ENCODE measurements around the gene DCST2.

The DCST2 gene

DNA sequence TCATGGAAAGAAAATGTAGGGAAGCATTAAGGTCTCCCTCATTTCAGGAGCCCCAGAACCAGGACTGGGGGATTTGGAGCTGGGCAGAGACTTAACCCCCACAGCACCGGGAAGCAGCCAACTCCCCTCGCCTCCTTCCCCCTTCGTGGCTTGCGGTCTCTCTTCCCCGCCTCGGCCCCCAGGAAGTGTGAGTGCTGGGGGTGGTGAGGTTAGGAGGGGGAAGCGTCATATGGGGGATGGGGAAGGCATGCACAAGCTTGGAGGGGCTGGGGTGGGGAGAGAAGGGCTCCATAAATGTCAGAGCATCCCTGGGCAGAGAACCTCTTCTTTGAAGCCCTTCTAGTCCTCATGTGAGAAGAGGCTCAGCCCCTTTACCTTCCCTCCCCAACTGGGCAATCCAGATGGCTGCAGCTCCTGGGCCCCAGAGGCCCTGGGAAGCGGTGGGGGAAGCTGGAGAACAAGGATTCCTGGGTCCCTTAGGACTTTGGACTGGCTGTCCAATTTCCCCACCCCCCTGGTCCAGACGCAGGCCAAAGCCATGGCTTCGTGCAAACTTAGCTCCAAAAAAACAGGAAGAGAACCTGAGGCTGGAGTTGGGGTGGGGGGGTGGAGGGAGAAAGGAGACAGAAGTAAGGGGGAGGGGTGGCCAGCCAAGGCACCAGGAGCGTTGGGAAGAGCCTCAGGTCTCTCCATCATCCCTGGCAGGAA, 23.2 kb downstream of the DCST2 start:
- H3K4me3 ChIP-seq (ENCODE audit: low read length) = no peak overlapping the region
- peaks cover 31% of the 10 kb centered on the region for H3K79me2 ChIP-seq (ENCODE audit: low read length)
- H3K9me3 ChIP-seq (ENCODE audit: insufficient read depth, low read length) = no peaks in the 10 kb centered on the region
- H3K4me2 ChIP-seq (ENCODE audit: low read length) = no peak overlapping the region
- TF ChIP-seq EZH2phosphoT487 (IDR thresholded peaks at IDR 0.05; ENCODE audit: low read depth) = no peak
- TF ChIP-seq, protein P1, sequence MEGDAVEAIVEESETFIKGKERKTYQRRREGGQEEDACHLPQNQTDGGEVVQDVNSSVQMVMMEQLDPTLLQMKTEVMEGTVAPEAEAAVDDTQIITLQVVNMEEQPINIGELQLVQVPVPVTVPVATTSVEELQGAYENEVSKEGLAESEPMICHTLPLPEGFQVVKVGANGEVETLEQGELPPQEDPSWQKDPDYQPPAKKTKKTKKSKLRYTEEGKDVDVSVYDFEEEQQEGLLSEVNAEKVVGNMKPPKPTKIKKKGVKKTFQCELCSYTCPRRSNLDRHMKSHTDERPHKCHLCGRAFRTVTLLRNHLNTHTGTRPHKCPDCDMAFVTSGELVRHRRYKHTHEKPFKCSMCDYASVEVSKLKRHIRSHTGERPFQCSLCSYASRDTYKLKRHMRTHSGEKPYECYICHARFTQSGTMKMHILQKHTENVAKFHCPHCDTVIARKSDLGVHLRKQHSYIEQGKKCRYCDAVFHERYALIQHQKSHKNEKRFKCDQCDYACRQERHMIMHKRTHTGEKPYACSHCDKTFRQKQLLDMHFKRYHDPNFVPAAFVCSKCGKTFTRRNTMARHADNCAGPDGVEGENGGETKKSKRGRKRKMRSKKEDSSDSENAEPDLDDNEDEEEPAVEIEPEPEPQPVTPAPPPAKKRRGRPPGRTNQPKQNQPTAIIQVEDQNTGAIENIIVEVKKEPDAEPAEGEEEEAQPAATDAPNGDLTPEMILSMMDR (IDR thresholded peaks at IDR 0.05; ENCODE audit: low read depth, low read length) = no peak
- H3K36me3 ChIP-seq (replicated peaks; ENCODE audit: low read depth, low read length) = peaks cover 19% of the 10 kb centered on the region
- peaks cover 65% of the 10 kb centered on the region for H4K20me1 ChIP-seq (ENCODE audit: insufficient read depth, low read length)
- peaks cover 44% of the 10 kb centered on the region for H3K4me1 ChIP-seq (ENCODE audit: low read length)
- H3K27me3 ChIP-seq (ENCODE audit: low read depth, low read length) = no peaks in the 10 kb centered on the region
- no peak overlapping the region for H3K27ac ChIP-seq (ENCODE audit: low read length)
- H2AFZ ChIP-seq (ENCODE audit: low read depth, low read length) = no peak overlapping the region
- H3K9ac ChIP-seq (ENCODE audit: low read length) = no peak overlapping the region

DNA sequence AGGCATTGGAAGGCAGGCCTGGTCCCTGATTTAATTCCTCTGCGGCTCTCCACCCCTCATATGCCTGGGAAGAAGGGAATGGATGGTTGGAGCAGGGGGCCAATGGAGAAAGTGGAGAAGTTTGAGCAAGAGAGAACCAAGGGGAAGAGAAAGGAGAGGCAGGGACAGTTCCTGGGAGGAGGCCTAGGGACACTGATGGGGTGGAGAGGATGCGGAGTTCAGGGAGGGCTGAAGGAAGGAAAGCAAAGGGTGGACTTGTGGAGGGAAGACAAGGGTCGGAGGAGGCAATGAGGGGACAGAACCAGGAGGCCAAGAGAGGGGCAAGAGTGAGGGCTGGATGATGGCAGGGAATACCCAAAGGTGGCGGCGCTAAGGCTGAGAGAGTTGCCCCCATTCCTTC, 23.8 kb downstream of the DCST2 start:
- Histone ChIP-seq H4K20me1 (ENCODE audit: insufficient read depth, low read length) (peaks cover 64% of the 10 kb centered on the region), H3K27ac (ENCODE audit: low read length) (no peak overlapping the region), H3K4me3 (ENCODE audit: low read length) (no peak overlapping the region), H3K9me3 (ENCODE audit: insufficient read depth, low read length) (no peaks in the 10 kb centered on the region), H2AFZ (ENCODE audit: low read depth, low read length) (no peak overlapping the region), H3K4me2 (ENCODE audit: low read length) (no peak overlapping the region), H3K36me3 (replicated peaks; ENCODE audit: low read depth, low read length) (peaks cover 13% of the 10 kb centered on the region), H3K79me2 (ENCODE audit: low read length) (peaks cover 37% of the 10 kb centered on the region), H3K4me1 (ENCODE audit: low read length) (peaks cover 50% of the 10 kb centered on the region), H3K9ac (ENCODE audit: low read length) (no peak overlapping the region), H3K27me3 (ENCODE audit: low read depth, low read length) (no peaks in the 10 kb centered on the region)
- no peak for TF ChIP-seq EZH2phosphoT487 (IDR thresholded peaks at IDR 0.05; ENCODE audit: low read depth)
- TF ChIP-seq, protein P1 (IDR thresholded peaks at IDR 0.05; ENCODE audit: low read depth, low read length) = no peak

DNA sequence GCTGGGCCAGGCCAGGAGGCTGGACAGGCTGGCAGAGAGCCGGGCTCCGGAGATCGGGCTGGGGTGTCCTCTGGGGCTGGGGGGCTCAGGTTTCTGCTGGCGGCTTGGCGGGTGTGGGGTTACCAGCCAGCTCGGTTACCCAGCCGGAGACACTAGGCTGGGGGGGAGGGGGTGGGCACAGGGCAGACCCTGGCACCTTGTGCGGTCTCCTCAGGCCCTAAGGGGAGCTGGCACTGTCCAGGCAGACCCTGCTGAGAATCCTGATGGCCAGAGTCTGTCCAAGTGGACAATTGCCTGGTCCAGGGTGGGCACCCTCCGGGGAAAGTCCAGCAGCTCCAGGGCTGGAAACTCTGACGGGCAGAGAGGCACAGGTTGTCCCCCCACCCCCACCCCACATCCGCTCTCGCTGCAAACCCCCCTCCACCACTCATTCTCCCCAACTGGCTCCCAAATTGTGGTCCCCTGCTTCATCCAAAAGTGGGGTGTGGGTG, 24.3 kb downstream of the DCST2 start:
- Histone ChIP-seq H3K27me3 (ENCODE audit: low read depth, low read length) (no peaks in the 10 kb centered on the region), H3K4me2 (ENCODE audit: low read length) (no peak overlapping the region), H3K9ac (ENCODE audit: low read length) (no peak overlapping the region), H3K9me3 (ENCODE audit: insufficient read depth, low read length) (no peaks in the 10 kb centered on the region), H3K4me3 (ENCODE audit: low read length) (no peak overlapping the region), H3K4me1 (ENCODE audit: low read length) (peaks cover 55% of the 10 kb centered on the region), H2AFZ (ENCODE audit: low read depth, low read length) (no peak overlapping the region), H3K27ac (ENCODE audit: low read length) (no peak overlapping the region), H3K79me2 (ENCODE audit: low read length) (peaks cover 42% of the 10 kb centered on the region), H3K36me3 (replicated peaks; ENCODE audit: low read depth, low read length) (peaks cover 10% of the 10 kb centered on the region), H4K20me1 (ENCODE audit: insufficient read depth, low read length) (peaks cover 60% of the 10 kb centered on the region)
- TF ChIP-seq EZH2phosphoT487 (IDR thresholded peaks at IDR 0.05; ENCODE audit: low read depth) = no peak
- TF ChIP-seq, protein P1 (IDR thresholded peaks at IDR 0.05; ENCODE audit: low read depth, low read length) = no peak

DNA sequence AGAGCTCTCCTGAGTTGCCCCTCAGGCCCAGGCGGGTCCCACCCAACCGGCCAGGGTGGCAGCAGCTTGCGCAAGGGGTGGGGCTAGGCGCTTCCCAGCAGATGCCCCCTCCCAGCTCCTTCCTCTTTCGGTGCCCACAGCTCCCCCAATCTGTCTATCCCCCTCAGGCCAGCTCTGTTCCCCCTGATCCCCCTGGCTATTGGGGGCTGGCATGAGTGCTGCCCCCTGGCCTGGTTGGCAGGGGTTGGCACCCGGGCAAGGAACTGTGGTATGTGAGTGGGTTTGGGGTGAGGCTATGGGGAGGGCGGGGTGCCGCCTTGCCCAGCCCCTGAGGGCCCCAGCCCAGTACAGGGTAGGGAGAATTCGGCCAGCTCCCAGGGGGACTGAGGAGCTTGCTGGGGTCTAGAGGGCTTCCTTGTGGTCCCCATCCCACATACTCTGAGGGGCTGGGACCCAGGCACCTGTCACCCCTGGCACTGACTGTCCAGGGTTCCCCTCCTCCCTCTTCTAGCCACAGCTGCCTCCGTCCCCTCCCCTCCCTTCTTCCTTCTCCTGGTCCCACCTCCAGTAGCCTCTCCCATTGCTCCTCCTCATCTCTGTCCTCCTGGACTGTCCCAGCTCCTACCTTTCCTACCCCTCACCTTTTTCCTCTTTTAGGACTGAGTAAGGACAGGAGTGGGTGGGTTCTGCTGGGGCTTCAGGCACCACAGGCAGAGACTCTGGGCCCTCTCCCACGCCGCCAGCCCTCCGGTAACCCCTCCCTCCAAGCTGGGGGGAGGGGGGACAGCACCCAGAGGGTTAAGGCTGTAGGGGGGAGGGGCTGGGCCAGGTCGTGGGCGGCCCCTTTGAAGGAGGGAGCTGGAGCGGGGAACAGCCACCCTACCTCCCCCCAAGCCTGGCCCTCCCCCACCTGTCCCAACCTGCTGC, 25.3 kb downstream of the DCST2 start:
- Histone ChIP-seq H3K36me3 (replicated peaks; ENCODE audit: low read depth, low read length) (peaks cover 13% of the 10 kb centered on the region), H3K4me1 (ENCODE audit: low read length) (peaks cover 57% of the 10 kb centered on the region), H2AFZ (ENCODE audit: low read depth, low read length) (no peak overlapping the region), H3K9me3 (ENCODE audit: insufficient read depth, low read length) (no peaks in the 10 kb centered on the region), H3K27ac (ENCODE audit: low read length) (no peak overlapping the region), H3K27me3 (ENCODE audit: low read depth, low read length) (no peaks in the 10 kb centered on the region), H3K4me2 (ENCODE audit: low read length) (peak overlapping the region; percentile 97), H3K9ac (ENCODE audit: low read length) (peak overlapping the region; percentile 96; the same call in 1 of the 2 replicates), H4K20me1 (ENCODE audit: insufficient read depth, low read length) (peaks cover 51% of the 10 kb centered on the region), H3K4me3 (ENCODE audit: low read length) (peak overlapping the region; percentile 16; the same call in 1 of the 2 replicates), H3K79me2 (ENCODE audit: low read length) (peaks cover 52% of the 10 kb centered on the region)
- TF ChIP-seq EZH2phosphoT487 (IDR thresholded peaks at IDR 0.05; ENCODE audit: low read depth) = no peak
- TF ChIP-seq, protein P1 (IDR thresholded peaks at IDR 0.05; ENCODE audit: low read depth, low read length) = no peak
